OCI-LY7 (cell line): ENCODE data around the gene DCTN3.

Source experiments
- CTCF ChIP-seq: fragments of 200-600 bp; sonication (generic); conservative IDR thresholded peaks from 2 replicates; pipeline ENCODE4 v1.5.1; 2014; ENCODE audit warnings: mild to moderate bottlenecking, antibody characterized with exemption, low read length, moderate library complexity, mixed read lengths
- EZH2phosphoT487 ChIP-seq: fragments of 200-600 bp; sonication (generic); IDR thresholded peaks from 2 replicates; pipeline ENCODE4 v1.6.1; 2018; ENCODE audit warnings: low read depth, borderline replicate concordance, mild to moderate bottlenecking, mixed run types, antibody characterized with exemption, low read length, moderate library complexity, mixed read lengths

- TF ChIP-seq CTCF = no peak
- no peak for TF ChIP-seq EZH2phosphoT487
Observed at GRCh38 chr9:34647651-34648050, 27.4 kb upstream of the DCTN3 start.
